ENCODE results near the gene MORN1. TPM values are rescaled to one million over a fixed set of nuclear protein-coding genes. Genes with fewer than 3 reads are reported as not detected.

The MORN1 gene
- total and polyA plus RNA-seq, 4 donors, result 5.2 to 23.9 (median 13.9) TPM

DNA sequence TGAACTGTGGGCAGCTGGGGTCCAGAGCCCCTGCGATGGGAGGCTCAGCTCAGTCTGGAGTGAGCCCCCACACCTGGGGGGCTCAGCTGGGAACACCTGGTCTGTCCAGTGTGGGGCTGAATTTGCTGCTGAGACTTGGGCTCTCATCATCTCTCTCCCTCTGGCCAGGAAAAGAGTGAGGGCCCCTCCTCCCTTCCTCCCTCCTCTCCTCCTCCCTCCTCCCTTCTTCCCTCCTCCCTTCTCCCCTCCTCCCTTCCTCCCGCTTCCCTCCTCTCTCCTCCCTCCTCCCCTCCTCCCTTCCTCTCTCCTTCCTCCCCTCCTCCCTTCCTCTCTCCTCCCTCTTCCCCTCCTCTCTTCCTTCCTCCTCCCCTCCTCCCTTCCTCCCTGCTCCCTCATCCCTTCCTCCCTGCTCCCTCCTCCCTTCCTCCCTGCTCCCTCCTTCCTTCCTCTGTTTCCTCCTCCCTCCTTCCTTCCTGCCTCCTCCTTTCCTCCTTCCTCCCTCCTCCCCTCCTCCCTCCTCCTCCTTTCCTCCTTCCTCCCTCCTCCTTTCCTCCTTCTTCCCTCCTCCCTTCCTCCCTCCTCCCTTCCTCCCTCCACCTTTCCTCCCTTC lies 44.5 kb upstream of the MORN1 start:
- Histone ChIP-seq H3K9me3 (ENCODE audit: control insufficient read depth in 4 of 4, insufficient read depth in 3 of 4, low read length in 3 of 4) (peaks cover 0 to 1% (median 0%) of the 10 kb centered on the region in 4 donors), H3K4me3 (no peak overlapping the region), H3K27me3 (ENCODE audit: control insufficient read depth in 3 of 3, insufficient read depth in 3 of 3, low read length in 2 of 3) (peaks cover 0 to 18% (median 0%) of the 10 kb centered on the region in 3 donors), H3K36me3 (ENCODE audit: control insufficient read depth in 4 of 4, insufficient read depth in 4 of 4, low read length in 4 of 4) (no peaks in the 10 kb centered on the region), H3K4me1 (ENCODE audit: control insufficient read depth in 5 of 5, insufficient read depth in 5 of 5, low read length in 5 of 5) (peaks cover 0 to 21% (median 0%) of the 10 kb centered on the region in 5 donors), H3K27ac (ENCODE audit: low read depth in 1 of 2, low read length in 1 of 2) (no peak overlapping the region), H3K9ac (ENCODE audit: insufficient read depth in 1 of 2, low read length in 2 of 2) (no peak overlapping the region)
- TF ChIP-seq, protein P1, sequence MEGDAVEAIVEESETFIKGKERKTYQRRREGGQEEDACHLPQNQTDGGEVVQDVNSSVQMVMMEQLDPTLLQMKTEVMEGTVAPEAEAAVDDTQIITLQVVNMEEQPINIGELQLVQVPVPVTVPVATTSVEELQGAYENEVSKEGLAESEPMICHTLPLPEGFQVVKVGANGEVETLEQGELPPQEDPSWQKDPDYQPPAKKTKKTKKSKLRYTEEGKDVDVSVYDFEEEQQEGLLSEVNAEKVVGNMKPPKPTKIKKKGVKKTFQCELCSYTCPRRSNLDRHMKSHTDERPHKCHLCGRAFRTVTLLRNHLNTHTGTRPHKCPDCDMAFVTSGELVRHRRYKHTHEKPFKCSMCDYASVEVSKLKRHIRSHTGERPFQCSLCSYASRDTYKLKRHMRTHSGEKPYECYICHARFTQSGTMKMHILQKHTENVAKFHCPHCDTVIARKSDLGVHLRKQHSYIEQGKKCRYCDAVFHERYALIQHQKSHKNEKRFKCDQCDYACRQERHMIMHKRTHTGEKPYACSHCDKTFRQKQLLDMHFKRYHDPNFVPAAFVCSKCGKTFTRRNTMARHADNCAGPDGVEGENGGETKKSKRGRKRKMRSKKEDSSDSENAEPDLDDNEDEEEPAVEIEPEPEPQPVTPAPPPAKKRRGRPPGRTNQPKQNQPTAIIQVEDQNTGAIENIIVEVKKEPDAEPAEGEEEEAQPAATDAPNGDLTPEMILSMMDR (IDR thresholded peaks at IDR 0.05; ENCODE audit: control extremely low read depth, extremely low read depth), result no peak
- no peak for ATAC-seq (ENCODE audit: insufficient read depth, low FRiP score)
- 65 to 89% methylated on average over 1 of the region's 2 CpGs for WGBS, 2 donors
- DNase-seq, result no peak

DNA sequence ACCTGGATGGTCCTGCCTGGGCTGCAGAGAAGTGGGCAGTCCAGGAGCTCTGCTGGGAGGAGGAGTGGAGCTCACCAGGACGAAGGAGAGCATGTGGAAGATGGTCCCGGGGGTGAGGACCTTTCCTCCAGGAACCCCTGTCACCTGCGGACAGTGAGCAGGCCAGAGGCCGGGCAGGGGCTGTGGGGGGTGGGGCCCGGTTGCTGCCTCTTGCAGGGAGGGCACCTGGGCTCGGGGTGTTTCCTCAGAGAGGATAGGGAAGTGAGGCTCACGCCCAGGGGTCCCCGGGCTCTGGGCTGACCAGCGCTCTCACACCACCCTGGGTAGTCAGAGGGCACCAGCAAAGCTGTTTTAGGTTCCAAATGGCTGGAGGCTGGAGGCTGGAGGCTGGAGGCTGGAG lies 43.7 kb upstream of the MORN1 start:
- H3K4me1 ChIP-seq (ENCODE audit: control insufficient read depth in 5 of 5, insufficient read depth in 5 of 5, low read length in 5 of 5), result peaks cover 0 to 22% (median 0%) of the 10 kb centered on the region in 5 donors
- H3K27ac ChIP-seq (ENCODE audit: low read depth in 1 of 2, low read length in 1 of 2), result no peak overlapping the region
- no peak for DNase-seq
- WGBS, 2 donors, result 59 to 84% methylated on average over 9 of the region's 9 CpGs
- TF ChIP-seq, protein P1 (IDR thresholded peaks at IDR 0.05; ENCODE audit: control extremely low read depth, extremely low read depth), result no peak
- peaks cover 0 to 3% (median 0%) of the 10 kb centered on the region in 4 donors for H3K9me3 ChIP-seq (ENCODE audit: control insufficient read depth in 4 of 4, insufficient read depth in 3 of 4, low read length in 3 of 4)
- H3K36me3 ChIP-seq (ENCODE audit: control insufficient read depth in 4 of 4, insufficient read depth in 4 of 4, low read length in 4 of 4), result no peaks in the 10 kb centered on the region
- H3K4me3 ChIP-seq, result no peak overlapping the region
- peaks cover 0 to 18% (median 0%) of the 10 kb centered on the region in 3 donors for H3K27me3 ChIP-seq (ENCODE audit: control insufficient read depth in 3 of 3, insufficient read depth in 3 of 3, low read length in 2 of 3)
- H3K9ac ChIP-seq (ENCODE audit: insufficient read depth in 1 of 2, low read length in 2 of 2), result no peak overlapping the region
- no peak for ATAC-seq (ENCODE audit: insufficient read depth, low FRiP score)

DNA sequence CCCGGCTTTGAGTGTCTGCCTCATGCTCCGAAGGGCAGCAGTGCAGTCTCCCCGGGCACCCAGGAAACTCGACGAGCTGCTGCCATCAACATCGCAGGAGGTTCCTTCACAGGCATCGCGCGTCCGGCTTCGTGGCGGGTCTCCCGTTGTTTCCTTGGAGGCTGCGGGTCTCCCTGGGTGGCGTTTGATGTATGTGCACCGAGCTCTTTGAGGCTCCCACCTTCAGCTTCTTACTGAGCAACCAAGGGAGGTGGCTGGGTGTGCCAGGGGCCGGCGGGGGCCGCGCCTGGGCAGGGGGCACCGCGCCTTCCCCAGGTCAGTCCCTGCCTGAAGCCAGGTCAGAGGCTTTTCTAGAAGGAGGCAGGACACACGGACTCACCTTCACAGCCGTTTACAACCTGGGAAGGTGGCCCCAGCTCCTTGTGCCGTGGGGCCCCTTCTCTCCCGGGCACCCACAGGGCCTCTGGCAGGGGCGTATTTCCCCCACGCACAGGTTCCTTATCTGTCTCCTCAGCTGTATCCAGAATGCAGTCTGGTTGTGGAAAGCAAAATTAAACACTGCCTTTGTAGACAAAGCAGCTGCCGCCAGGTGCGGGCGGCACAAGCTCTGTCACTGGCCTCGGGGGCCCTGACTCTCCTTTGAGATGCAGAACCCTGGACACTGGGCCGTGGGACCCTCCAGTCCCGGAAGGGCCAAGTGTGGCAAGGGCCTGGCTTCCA lies 42.7 kb upstream of the MORN1 start:
- WGBS, 2 donors, result 59 to 61% methylated on average over 34 of the region's 34 CpGs
- H3K9ac ChIP-seq (ENCODE audit: insufficient read depth in 1 of 2, low read length in 2 of 2), result no peak overlapping the region
- DNase-seq, result no peak
- peaks cover 0 to 18% (median 0%) of the 10 kb centered on the region in 3 donors for H3K27me3 ChIP-seq (ENCODE audit: control insufficient read depth in 3 of 3, insufficient read depth in 3 of 3, low read length in 2 of 3)
- no peak overlapping the region for H3K4me3 ChIP-seq
- TF ChIP-seq, protein P1 (IDR thresholded peaks at IDR 0.05; ENCODE audit: control extremely low read depth, extremely low read depth), result no peak
- no peak overlapping the region for H3K27ac ChIP-seq (ENCODE audit: low read depth in 1 of 2, low read length in 1 of 2)
- H3K36me3 ChIP-seq (ENCODE audit: control insufficient read depth in 4 of 4, insufficient read depth in 4 of 4, low read length in 4 of 4), result no peaks in the 10 kb centered on the region
- H3K4me1 ChIP-seq (ENCODE audit: control insufficient read depth in 5 of 5, insufficient read depth in 5 of 5, low read length in 5 of 5), result peaks cover 0 to 22% (median 0%) of the 10 kb centered on the region in 5 donors
- no peak for ATAC-seq (ENCODE audit: insufficient read depth, low FRiP score)
- peaks cover 0 to 13% (median 0%) of the 10 kb centered on the region in 4 donors for H3K9me3 ChIP-seq (ENCODE audit: control insufficient read depth in 4 of 4, insufficient read depth in 3 of 4, low read length in 3 of 4)
